ENCODE data around the gene TAS1R1.
A peak's percentile ranks its signal among the peaks of the same experiment; 100 is the strongest.

The TAS1R1 gene

DNA sequence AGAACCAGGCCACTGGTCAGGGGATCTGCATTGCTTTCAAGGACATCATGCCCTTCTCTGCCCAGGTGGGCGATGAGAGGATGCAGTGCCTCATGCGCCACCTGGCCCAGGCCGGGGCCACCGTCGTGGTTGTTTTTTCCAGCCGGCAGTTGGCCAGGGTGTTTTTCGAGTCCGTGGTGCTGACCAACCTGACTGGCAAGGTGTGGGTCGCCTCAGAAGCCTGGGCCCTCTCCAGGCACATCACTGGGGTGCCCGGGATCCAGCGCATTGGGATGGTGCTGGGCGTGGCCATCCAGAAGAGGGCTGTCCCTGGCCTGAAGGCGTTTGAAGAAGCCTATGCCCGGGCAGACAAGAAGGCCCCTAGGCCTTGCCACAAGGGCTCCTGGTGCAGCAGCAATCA, 19.7 kb downstream of the TAS1R1 start:
- no peak for DNase-seq

DNA sequence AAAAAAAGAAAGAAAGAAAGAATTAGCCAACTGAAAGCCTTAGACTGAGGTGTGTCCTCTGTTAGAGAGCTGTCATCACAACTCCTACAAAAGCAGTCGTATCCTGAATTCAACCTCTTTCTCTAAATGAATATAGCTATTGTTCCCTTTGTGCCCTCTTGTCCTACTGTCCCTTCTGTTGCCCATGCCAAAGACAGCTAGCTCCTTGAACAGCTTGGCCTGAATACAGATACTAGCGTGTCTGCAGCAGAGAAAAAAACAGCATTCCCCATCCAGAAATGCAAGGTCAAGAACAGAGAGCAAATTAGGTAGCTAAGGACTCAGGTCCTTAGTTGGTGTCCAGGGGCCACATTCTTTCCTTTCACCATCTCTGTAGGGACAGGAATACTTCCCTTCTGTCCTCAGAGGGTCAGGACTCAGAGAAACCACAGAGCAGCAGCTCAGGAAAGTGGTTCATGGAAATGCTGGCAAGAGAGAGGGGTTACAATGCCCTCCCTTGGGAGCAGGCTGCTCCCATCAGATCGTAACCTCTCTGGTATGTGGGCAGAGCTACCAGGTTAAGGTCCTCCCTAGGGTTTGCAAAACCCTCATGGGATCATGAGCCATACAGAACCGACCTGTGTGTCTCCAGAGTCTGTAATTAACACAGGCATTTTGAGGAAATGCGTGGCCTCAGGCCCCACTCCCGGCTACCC, 22.9 kb downstream of the TAS1R1 start:
- DNase-seq: no peak

DNA sequence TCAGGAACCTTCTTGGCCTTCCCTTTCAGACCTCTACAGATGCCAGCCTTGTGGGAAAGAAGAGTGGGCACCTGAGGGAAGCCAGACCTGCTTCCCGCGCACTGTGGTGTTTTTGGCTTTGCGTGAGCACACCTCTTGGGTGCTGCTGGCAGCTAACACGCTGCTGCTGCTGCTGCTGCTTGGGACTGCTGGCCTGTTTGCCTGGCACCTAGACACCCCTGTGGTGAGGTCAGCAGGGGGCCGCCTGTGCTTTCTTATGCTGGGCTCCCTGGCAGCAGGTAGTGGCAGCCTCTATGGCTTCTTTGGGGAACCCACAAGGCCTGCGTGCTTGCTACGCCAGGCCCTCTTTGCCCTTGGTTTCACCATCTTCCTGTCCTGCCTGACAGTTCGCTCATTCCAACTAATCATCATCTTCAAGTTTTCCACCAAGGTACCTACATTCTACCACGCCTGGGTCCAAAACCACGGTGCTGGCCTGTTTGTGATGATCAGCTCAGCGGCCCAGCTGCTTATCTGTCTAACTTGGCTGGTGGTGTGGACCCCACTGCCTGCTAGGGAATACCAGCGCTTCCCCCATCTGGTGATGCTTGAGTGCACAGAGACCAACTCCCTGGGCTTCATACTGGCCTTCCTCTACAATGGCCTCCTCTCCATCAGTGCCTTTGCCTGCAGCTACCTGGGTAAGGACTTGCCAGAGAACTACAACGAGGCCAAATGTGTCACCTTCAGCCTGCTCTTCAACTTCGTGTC, 23.7 kb downstream of the TAS1R1 start:
- DNase-seq: no peak

DNA sequence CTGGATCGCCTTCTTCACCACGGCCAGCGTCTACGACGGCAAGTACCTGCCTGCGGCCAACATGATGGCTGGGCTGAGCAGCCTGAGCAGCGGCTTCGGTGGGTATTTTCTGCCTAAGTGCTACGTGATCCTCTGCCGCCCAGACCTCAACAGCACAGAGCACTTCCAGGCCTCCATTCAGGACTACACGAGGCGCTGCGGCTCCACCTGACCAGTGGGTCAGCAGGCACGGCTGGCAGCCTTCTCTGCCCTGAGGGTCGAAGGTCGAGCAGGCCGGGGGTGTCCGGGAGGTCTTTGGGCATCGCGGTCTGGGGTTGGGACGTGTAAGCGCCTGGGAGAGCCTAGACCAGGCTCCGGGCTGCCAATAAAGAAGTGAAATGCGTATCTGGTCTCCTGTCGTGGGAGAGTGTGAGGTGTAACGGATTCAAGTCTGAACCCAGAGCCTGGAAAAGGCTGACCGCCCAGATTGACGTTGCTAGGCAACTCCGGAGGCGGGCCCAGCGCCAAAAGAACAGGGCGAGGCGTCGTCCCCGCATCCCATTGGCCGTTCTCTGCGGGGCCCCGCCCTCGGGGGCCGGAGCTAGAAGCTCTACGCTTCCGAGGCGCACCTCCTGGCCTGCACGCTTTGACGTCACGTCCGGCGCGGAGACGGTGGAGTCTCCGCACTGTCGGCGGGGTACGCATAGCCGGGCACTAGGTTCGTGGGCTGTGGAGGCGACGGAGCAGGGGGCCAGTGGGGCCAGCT, 24.4 kb downstream of the TAS1R1 start, which contains the start of gene ZBTB48:
Gene ZBTB48 (plus strand): TSS at position 621 of the 745 bp plus-strand sequence. CDS start 616 bp downstream, outside the sequence.
- peak; percentile 97 to 98 for DNase-seq

DNA sequence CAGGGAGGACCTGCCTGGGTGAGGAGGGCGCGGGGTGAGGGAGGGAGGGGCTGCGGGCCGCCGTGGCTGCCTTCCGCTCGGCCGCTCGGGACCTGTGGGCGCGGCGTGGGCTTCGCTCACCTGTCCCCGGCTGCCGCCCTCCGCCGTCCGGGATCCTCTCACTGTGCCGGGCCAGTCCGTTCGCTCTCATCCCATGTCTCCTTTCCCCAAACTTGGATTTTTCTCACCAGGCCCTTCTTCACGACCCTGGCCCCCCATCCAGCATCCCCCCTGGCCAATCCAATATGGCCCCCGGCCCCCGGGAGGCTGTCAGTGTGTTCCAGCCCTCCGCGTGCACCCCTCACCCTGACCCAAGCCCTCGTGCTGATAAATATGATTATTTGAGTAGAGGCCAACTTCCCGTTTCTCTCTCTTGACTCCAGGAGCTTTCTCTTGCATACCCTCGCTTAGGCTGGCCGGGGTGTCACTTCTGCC, 25.0 kb downstream of the TAS1R1 start:
- DNase-seq: peak in 1 of 2 donors; percentile 20

DNA sequence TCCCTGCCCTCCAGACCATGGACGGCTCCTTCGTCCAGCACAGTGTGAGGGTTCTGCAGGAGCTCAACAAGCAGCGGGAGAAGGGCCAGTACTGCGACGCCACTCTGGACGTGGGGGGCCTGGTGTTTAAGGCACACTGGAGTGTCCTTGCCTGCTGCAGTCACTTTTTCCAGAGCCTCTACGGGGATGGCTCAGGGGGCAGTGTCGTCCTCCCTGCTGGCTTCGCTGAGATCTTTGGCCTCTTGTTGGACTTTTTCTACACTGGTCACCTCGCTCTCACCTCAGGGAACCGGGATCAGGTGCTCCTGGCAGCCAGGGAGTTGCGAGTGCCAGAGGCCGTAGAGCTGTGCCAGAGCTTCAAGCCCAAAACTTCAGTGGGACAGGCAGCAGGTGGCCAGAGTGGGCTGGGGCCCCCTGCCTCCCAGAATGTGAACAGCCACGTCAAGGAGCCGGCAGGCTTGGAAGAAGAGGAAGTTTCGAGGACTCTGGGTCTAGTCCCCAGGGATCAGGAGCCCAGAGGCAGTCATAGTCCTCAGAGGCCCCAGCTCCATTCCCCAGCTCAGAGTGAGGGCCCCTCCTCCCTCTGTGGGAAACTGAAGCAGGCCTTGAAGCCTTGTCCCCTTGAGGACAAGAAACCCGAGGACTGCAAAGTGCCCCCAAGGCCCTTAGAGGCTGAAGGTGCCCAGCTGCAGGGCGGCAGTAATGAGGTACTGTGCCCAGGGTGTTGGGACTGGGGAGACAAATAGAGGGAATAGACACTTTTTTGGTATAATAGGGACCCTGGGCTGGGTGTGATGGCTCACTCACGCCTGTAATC, 25.7 kb downstream of the TAS1R1 start:
- peak; percentile 5 to 17 for DNase-seq

DNA sequence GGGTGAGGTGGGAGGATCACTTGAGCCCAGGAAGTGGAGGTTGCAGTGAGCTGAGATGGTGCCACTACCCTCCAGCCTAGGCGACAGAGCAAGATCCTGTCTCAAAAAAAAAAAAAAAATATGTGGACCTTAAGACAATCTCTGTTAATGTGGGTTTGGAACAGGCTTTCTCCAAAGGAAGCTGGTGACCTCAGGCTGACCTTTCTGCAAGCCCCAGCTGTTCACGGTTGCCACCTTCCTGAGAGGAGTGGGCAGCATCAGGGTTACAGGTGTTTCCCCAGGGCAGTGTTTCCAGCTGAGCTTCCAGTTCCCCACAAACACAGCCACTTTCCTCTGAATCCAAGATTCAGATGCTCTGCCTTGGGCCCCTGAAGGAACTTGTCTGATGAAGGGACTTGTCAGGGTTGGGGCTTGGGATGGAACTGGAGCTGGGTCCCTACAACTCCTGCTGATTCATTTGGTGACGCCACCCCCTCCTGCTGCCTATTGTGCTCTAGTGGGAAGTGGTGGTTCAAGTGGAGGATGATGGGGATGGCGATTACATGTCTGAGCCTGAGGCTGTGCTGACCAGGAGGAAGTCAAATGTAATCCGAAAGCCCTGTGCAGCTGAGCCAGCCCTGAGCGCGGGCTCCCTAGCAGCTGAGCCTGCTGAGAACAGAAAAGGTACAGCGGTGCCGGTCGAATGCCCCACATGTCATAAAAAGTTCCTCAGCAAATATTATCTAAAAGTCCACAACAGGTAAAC, 26.6 kb downstream of the TAS1R1 start:
- peak in 1 of 2 donors; percentile 59 for DNase-seq

DNA sequence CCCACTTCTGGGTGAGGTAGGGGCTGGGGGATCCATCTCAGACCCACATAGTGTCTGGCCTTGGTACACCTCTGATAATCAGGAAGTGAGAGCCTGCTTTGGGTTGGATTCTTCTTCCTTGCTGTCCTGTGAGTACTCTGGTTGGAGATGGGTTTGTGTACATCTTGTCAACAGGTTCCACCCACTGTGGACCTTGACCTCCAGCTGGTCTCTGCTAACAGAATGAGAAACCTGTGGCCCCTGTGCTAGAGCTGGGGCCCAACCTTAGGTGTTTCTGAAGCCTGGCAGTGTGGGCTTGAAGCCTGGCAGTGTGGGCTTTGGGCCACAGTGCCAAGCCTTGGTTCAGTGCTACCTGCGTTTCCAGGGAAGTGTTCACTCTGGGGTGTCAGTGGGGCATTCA, 27.3 kb downstream of the TAS1R1 start:
- DNase-seq: no peak

DNA sequence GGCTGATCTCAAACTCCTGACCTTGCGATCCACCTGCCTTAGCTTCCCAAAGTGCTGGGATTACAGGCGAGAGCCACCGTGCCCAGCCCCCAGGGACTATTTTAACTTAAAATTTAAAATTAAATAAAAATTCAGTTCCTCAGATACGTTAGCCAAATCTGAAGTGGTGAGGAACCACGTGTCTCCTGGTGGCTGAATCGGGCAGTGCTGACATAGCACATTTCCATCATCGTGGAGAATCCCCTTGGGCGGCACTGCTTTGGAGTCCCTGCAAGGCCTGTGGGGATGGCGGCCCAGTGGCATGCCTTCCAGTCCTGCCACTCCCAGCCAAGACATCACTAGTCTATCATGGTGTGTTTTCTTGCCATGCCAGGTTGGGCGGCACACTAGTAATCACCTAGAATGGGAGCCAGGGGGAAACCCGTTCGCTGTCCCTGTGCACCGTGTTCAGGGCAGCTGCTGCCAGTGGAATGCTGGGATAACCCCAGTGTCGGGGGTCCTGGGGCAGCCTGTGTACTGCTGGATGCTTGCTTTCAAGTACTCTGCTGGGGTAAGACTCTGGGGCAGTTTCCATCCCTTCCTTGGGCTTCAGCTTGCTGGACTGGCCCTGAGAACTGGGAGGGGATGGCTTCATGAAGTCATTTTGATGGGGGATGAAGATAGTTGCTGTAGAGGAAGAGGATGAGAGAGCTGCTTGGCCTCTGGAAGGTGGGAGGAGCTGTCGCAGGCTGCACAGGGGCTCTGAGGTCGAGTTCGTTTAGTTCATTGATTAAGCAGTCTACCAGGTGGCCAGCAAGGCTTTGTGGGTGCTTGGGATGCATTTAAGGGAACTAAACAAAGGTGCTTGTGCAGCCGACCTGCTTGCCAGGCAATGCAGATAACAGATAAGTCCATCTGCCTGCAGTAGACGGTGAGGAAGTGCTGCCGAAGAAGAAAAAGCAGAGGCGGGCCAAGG, 29.3 kb downstream of the TAS1R1 start:
- no peak for DNase-seq

DNA sequence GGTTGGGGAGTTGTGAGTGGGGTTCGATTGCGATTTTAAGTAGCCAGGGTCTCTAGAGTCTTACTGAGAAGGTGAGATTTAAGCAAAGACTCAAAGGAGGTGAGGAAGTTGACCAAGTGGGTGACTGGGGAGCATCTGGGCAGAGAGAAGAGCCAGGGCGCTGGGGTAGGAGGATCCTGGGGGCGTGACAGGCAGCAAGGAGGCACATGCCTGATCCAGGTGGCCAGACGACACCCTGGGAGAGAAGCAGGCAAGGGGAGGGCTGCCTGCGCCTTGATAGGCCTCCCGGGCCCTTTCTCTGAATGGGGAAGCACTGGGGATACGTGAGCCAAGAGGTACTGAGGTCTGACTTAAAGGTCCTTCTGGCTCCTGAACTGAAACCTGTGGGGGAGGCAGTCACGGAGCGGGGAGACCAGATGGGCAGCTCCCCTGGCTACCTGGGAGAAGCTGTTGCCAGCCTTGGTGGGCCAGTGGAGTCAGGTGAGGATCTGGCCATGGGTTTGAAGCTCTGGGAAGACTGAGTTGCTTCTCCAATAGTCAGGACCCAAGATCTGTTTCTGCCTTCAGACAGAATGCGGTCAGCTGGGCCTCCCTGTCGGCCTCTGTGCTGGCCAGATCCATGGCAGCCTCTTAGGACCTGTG, 30.1 kb downstream of the TAS1R1 start:
- DNase-seq: no peak

DNA sequence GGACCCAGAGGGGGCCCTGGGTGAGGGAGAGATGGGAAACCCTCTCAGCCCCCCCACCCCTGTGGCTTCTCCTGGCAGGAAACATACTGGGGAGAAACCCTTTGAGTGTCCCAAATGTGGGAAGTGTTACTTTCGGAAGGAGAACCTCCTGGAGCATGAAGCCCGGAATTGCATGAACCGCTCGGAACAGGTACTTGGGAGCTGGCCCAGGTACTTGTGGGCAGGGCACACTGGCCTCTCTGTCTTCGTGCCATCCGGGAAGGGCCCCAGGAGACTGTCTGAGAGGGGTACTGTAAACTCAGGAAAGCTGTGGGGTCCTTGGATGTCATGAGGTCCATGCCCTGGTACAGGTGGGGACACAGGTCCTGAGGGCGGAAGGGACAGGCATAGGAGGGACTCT, 30.7 kb downstream of the TAS1R1 start:
- DNase-seq: no peak

DNA sequence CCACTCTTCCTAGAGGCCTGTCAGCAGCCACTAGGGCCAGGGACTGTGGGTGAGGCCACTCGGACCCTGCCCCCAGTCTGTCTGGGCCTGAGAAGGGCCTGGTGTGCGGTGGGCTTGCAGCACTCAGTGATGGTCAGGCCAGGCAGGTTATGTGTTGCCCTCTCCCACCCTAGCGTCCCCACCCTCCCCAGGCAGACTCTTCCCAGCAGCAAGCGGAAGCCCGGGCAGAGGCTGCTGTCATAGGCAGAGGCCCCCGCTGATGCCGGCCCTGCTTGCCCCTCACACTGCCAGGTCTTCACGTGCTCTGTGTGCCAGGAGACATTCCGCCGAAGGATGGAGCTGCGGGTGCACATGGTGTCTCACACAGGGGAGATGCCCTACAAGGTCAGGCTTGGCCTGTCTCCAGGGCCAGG, 31.3 kb downstream of the TAS1R1 start:
- no peak for DNase-seq

DNA sequence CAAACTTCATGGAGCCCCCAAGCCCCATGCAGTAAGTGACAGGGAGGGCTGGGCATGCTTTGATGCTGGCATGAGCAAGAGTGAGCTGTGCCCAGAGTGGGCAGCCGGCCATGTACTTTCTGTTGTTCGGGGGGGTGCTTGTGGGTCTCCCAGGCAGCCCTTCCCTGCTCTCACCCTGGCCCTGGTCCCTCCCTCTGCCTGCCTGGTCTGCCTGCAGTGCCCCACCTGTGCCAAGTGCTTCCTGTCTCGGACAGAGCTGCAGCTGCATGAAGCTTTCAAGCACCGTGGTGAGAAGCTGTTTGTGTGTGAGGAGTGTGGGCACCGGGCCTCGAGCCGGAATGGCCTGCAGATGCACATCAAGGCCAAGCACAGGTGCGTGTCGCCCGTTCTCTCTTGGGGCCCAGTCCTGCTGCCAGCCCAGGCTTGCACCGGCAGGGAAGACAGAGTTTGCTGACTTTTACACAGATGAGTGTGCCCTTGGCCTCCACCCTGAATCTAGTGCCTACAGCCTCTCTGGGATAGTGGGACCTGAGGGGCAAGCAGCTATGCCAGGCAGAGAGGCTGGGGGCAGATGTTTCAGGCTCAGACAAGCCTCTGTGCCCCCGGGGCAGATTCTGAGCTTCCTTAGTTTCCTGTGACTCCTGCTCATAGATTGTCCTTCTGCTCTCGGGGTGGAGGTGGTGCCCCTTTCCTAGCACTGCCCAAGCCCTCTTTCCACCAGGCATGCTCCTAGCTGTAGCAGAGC, 32.3 kb downstream of the TAS1R1 start:
- DNase-seq: no peak

DNA sequence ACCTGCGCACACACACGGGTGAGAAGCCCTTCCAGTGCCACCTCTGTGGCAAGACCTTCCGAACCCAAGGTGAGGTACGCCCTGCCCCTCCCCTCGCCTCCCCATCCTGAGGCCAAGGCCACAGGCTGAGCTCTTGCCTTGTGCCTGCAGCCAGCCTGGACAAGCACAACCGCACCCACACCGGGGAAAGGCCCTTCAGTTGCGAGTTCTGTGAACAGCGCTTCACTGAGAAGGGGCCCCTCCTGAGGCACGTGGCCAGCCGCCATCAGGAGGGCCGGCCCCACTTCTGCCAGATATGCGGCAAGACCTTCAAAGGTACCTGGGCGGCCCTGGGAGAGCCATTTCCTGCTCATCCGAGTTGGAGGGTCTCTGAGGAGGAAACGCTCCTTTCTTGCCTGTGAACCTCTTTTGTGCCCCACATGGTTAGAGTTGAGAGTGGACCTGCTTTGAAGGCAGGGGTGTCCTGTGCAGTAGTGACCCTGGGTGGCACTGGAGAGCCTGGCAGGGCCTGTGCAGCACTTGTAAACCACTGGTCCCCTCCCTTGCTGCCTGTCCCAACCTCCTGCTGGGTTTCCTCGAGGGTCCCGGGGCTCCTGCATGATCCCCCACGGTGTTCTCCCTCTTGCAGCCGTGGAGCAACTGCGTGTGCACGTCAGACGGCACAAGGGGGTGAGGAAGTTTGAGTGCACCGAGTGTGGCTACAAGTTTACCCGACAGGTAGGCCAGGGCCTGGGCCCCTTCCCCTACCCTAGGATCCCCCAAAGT, 33.2 kb downstream of the TAS1R1 start:
- no peak for DNase-seq

DNA sequence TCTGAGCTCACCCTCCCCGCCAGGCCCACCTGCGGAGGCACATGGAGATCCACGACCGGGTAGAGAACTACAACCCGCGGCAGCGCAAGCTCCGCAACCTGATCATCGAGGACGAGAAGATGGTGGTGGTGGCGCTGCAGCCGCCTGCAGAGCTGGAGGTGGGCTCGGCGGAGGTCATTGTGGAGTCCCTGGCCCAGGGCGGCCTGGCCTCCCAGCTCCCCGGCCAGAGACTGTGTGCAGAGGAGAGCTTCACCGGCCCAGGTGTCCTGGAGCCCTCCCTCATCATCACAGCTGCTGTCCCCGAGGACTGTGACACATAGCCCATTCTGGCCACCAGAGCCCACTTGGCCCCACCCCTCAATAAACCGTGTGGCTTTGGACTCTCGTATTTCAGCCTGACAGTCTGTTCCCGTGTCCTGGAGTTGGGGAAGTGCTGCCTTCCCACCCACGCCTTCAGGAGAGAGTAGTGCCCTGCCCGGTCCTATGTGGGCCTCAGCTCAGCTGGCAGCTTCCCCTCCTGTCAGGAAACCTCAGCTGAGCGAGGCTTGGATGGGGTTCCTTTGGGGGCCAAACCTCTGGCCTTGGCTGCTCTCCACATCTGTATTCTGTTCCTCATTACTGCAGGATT, 33.9 kb downstream of the TAS1R1 start:
- no peak for DNase-seq

DNA sequence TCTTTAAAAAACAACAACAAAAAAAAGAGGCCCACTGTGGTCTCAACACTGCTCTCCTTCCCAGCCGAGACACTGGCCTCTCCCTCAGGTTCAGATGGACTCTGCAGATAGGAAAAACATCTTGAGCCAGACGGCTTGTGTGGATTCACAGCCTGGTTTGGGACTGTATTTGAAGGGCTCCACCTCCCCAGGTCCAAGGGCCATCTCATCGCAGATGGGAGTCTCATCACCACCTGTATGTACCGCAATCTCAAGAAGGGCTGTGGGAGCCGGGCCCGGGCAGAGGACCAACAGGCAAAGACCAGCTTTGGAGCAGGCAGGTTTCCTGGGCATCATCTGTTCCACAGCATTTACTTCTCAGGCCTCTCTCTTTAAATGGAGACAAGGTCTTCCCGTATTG, 34.9 kb downstream of the TAS1R1 start:
- DNase-seq: no peak

DNA sequence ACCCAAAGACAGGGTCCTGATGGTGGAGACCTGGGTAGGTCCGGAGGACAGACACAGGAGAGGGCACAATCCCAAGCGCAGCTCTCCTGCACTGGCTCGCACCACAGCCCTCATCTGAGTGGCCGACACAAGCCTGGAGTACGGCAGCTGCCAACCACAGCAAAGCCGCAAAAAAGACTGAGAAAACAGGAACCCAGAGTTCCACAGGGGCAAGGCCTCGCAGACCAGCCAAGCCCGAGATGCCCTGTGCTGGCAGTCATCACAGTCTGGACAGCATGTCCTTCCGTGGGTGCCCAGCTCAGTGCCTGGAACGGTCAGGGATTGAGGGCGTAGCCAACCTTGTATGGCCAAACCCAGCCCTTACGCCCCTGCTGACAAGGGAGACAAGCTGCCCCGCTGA, 36.1 kb downstream of the TAS1R1 start:
- DNase-seq: peak in 1 of 2 donors; percentile 23

DNA sequence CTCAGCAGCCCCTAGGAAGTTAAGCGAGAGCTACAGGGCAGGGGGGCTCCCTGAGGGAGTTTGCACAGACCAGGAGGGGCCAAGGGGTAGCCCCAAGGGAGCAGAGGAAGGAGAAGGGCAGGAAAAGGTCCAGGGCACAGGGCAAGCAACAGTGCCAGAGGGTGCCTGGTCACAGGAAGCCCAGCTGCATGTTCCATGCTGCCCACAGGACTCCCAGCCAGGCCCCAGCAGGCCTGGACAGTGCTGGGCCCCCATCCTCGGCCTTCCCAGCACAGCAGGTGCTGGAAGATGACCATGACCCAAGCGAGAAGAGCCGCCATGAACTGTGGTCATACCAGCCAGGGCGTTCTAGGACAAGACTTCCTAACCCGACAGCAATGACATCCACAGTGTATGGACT, 36.5 kb downstream of the TAS1R1 start:
- no peak for DNase-seq

All from CD4-positive, alpha-beta T cell treated with Interleukin-4 for 1 hour (primary cell).